DND-41 (cell line): ENCODE measurements around the gene ASIC2.

ENCODE experiments used
- EZH2 ChIP-seq: IDR thresholded peaks from 3 replicates; pipeline ENCODE4 v1.6.1; 2012; ENCODE audit warnings: borderline replicate concordance, low read depth, mild to moderate bottlenecking, moderate library complexity, low read length, inconsistent platforms; ENCODE audit not compliant: severe bottlenecking
- TF ChIP-seq, protein P1 (sequence below): IDR thresholded peaks from 2 replicates; pipeline ENCODE4 v1.5.1; 2012; ENCODE audit warnings: borderline replicate concordance, low read length, moderate library complexity, mild to moderate bottlenecking; ENCODE audit not compliant: poor library complexity, severe bottlenecking; ENCODE audit errors: extremely low read depth

DNA sequence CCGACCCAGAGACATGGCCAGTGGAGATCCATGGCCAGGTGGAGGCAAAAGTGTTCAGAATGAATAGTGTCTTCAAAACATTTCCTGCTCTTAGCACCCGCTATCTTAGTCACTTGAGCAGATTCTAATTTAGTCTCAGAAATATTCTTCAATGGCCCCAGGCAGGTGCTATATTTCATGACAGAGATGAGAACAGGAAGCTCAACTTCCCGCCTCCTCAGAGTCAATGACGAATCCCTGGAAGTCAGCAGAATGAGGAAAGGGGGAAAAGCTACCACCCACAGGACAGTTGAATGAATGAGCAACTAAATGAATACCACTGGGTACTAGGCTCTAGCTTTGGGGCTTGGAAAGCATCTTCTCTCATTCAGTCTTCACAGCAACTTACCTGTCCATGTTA, 147.2 kb downstream of the ASIC2 start:
- TF ChIP-seq, protein P1, sequence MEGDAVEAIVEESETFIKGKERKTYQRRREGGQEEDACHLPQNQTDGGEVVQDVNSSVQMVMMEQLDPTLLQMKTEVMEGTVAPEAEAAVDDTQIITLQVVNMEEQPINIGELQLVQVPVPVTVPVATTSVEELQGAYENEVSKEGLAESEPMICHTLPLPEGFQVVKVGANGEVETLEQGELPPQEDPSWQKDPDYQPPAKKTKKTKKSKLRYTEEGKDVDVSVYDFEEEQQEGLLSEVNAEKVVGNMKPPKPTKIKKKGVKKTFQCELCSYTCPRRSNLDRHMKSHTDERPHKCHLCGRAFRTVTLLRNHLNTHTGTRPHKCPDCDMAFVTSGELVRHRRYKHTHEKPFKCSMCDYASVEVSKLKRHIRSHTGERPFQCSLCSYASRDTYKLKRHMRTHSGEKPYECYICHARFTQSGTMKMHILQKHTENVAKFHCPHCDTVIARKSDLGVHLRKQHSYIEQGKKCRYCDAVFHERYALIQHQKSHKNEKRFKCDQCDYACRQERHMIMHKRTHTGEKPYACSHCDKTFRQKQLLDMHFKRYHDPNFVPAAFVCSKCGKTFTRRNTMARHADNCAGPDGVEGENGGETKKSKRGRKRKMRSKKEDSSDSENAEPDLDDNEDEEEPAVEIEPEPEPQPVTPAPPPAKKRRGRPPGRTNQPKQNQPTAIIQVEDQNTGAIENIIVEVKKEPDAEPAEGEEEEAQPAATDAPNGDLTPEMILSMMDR: no peak
- TF ChIP-seq EZH2: no peak
